GM21367 (cell line): Measurements from ENCODE around the gene GIMAP4.
"Not testable (repeated sequence)": the region's sequence is repeated elsewhere in the genome, so short reads cannot be mapped to it uniquely, and the experiment has no call there.

Experiments used
- ATAC-seq: cut with Tn5 transposase; IDR thresholded peaks from one replicate; pipeline ENCODE4 v1.9.1; 2021; ENCODE audit not compliant: unreplicated experiment

Gene GIMAP4

DNA sequence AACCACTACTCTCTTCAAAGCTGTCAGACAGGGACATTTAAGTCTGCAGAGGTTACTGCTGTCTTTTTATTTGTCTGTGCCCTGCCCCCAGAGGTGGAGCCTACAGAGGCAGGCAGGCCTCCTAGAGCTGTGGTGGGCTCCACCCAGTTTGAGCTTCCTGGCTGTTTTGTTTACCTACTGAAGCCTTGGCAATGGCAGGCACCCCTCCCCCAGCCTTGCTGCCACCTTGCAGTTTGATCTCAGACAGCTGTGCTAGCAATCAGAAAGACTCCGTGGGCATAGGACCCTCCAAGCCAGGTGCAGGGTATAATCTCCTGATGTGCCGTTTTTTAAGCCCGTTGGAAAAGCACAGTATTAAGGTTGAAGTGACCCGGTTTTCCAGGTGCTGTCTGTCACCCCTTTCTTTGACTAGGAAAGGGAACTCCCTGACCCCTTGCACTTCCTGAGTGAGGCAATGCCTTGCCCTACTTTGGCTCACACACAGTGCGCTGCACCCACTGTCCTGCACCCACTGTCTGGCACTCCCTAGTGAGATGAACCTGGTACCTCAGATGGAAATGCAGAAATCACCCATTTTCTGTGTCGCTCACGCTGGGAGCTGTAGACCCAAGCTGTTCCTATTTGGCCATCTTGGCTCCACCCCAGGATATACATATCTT, 12.9 kb downstream of the GIMAP4 start:
- ATAC-seq = not testable (repeated sequence)

DNA sequence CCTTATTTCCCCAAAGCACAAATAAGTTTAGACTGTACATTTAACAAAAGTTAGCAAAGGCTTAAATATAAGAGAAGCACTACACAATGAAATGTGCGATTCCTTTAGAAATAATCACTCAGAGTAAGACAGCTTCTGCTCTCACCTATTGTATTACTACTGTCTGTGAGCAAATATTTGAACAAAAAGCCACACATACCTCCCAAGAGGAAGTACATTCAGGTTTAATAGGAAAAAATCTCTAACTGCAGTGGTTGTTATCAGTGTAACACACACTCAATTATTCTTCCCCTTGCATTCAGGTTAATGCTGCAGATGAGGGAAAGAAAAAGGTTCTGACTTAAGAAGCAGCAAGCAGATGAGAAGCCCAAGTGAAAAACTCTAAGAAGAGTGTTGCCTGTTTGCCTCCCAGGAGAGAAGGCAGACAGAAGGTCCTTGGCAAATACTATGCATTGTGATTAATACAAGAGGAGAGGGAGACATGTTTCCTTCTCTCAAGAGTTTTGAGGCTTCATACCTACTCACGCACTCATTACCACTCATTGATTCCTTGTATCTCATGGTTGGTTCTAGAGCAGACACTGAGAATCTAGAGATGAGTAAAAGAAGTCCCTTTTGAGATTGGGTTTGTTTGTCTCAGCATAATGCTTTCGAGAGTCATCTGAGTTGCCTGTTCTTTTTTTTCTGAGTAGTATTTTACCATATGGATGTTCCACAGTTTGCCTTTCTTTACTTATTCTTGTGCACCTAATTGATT, 13.6 kb downstream of the GIMAP4 start:
- no peak for ATAC-seq

DNA sequence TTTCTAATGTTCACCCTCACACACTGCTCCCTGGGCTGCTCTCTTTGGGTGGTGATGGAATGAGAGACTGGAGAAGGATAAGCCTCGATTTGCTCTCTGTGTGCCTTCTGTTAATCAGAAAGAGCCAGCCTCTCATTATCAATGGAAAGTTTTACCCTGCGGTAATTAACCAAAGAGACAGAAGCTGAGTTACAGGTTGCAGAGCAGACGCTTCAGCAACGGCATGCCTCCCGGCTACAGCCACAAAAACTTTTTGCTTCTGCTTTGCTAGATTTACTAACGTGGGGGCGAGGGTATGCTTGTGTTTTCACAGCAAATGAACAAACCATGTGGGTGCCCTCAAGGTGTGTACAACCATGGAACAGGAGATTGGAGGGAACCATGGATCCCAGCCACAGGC, 18.0 kb downstream of the GIMAP4 start:
- ATAC-seq = no peak

DNA sequence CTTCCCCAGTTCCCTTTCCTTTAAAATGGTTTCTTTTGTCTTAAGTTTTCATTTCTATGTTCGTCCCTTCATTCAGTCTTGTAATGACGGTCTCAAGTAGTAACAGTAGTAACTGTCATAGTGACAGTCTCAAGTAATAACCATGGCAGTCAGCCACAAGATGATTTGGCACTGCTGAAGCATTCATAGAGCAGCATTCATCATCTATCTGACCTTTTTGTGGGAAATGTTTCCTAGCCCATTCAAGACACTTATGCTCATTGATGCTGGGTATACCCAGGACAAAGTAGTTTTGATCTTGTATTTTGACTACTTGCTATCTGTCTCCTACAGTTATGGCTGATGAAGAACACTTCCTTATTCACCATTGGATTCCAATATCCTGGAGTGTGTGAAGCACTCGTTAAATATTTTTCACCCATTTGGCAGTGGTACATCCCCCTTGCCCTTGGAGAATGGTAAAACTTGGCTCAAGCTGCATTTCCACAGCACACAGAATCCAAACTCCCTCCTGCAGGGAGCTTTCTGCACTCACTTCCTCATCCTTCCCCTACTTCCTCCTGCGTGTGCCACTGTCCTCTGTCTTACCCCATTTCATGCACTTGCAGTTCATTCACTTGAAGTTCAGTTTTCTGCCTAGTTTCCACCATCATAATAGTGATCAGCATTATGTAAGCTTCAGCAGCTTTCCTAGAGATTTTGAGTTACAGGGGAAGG, 19.0 kb downstream of the GIMAP4 start:
- no peak for ATAC-seq

DNA sequence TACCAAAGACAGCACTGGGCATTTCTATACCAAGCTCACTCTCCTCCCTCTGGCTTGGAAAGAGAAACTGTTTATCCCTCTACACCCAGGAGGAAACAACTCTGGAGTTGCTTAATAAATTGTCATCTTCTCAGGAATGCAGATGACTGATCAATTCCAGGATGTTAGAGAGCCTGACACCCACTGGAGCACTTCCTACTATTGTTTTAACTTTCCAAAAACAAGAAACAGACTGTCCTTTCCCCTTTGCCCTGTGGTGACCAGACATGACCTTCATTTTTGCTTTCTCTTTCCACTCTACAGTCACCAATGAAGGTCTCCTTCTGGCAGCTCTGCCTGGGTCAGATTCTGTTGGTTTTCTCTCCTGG, 19.6 kb downstream of the GIMAP4 start:
- ATAC-seq = no peak

DNA sequence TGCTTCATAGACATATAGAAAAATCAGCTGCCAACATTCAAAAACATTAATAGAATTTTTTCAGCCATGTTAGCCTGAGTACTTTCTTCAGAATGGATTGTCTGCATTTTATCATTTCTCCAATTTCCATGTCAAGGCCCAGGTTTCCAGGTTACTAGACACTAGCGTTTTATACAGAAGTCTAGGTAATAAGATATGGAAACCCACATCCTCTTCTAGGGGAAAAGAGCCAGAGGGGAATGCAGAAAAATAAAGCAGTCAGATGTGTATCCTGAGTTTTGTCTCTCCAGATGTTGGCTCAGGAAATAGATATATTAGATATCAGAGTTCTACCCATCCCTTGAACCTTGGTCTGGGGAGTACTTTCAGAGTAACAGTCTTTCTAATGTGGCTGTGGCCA, 20.4 kb downstream of the GIMAP4 start:
- ATAC-seq = no peak

DNA sequence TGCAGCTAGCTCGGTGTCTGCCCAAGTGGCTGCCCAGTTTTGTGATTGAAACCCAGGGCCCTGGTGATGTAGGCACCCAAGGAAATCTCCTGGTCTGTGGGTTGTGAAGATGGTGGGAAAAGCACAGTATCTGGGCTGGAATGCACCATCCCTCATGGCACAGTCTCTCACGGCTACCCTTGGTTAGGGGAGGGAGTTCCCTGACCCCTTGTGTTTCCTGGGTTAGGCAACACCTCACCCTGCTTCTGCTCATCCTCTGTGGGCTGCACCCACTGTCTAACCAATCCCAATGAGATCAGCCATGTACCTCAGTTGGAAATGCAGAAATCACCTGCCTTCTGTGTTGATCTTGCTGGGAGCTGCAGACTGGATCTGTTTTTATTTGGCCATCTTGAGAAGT, 27.6 kb downstream of the GIMAP4 start:
- no peak for ATAC-seq

DNA sequence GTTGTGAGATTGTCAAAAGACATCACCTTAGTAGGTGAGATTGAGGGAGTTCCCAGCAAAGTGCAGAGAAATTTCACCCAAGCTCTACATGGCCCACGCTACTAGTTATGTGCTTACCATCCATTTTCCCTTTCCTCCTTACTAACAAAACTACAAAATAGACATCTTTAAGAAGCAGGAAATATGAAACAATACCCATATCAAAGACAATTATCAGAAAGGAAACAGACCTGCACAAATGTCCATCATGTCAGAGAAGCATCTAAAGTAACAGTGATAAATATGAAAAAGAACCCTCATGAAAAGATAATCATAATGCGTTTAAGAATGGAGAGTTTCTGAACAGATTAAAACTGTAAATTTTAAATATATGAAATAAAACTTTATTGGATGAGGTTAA, 28.2 kb downstream of the GIMAP4 start:
- no peak for ATAC-seq

DNA sequence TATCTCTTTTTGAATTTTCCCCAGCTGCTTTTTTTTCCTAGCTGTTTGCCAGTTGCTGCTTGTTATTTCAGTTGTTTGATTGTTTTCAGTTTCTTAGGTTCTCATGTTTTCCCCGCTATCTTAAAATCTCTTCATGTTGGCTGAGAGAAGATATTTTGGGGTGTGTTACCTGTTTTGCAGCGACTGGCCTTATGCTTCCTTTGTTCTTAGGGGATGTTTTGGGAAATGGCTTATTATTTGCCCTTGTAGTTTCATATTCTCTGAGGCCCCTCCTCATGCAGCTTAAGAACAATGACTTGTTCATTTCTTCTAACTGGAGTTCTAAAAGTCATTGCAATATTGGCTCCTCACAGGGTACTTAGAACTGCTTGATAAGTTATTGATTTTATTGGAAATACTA, 36.4 kb downstream of the GIMAP4 start:
- not testable (repeated sequence) for ATAC-seq

DNA sequence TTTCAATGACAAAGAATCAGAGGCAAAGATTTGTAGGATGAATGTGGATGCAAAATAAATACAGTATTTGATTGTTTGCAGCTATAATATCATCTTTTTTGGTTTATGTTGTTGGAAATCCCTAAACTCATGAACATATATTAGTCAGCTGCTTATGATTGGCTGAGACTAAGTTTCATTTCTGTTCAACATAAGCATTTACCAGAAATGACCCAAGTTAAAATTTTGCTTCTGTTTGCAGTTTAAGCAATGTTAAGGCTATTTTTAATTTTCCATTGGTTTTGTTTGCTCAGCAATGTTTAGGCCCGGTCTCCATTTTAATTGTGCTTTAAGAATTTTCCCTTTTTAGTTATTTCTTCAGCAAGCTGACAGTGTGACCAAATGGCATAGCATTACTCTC, 43.0 kb downstream of the GIMAP4 start:
- ATAC-seq = no peak

DNA sequence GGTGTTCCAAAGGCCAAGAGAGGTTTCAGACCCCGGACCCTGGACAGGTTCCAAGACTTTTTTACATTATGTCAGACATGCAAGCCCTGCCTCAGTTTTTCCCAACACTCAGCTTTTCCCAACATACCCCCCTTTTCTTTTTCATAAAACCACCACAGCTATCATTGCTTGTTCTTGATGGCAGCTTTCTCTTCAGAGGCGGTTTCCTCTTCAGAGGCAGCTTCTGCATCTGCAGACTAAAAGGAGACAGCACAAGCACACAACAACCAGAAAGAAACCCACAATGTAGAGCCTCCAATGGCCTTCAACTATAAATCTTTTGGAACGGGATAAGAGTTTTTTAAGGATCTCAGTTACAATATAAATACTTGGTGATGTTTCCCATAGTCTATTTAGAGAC, 45.7 kb downstream of the GIMAP4 start:
- no peak for ATAC-seq

DNA sequence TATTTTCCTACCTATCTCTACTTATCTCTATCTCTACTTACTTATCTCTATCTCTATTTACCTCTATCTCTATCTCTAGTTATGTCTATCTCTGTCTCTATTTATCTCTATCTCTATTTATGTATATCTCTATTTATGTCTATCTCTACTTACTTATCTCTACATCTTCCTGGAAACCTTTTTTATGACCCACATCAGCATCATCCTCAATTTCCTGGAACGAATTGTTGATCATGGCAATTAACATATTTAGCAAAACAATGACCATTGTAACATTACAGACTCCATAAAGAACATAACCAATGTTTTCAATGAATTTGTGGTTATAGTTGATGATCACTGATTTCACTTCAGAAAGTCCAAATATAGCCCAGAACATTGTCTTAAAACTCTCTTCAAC, 46.7 kb downstream of the GIMAP4 start:
- ATAC-seq = no peak

DNA sequence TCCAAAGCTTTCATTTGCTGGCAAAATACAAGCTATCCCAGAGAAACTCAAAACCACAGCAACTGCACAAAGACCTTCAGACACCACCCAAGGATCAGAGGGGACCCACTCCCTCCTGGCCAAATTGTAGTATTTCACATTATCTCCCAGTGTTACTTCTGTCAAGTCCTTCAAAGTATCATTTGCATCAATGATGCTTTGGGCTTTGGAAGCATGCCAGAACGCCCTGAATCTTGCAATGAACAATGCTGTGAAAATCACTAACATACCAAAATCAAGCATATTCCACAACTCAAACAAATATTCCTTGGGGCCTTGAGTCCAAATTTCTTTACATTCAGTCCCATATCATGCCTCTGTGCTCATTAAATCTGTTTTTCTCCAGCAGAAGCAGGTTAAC, 47.2 kb downstream of the GIMAP4 start:
- not testable (repeated sequence) for ATAC-seq

DNA sequence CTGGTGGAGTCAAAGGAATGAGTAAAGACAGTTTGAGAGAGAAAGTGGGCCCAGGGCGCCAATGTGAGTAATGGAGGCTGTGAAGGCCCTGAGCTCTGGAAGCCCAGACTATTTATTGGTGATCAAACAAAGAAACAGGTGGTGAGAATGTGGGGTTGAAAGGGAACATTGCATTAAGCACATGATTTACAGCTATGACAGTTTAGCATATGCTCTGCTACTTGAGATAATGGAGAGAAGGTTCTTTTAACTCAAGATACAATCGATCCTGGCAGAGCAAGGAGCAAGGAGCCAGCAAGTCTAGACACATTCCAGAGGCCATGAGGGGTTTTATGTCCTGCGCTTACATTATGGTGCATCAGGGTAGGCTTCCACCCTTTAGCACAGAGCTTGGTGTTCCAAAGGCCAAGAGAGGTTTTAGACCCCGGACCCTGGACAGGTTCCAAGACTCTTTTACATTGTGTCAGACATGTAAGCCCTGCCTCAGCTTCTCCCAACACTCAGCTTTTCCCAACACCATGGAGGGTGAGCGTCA, 48.1 kb downstream of the GIMAP4 start:
- ATAC-seq = not testable (repeated sequence)

DNA sequence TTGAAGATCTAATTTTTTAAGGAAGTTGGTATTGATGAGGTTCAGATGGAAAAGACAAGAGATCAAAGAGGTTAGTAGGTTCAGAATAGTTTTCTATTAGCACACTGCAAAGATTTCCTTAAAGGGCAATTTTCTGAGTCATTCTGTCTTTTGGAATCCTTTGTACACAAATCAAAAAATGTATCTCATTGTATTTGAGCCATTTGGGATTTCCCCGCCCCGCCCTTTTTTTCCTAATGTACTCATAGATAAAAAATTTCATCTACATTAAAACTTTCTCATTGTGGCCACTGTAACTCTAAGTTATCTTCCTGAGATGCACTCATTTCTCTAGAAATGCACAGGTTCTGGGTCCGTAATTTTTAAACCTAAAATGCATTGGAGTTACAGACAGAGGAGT, 52.9 kb downstream of the GIMAP4 start:
- ATAC-seq = no peak

DNA sequence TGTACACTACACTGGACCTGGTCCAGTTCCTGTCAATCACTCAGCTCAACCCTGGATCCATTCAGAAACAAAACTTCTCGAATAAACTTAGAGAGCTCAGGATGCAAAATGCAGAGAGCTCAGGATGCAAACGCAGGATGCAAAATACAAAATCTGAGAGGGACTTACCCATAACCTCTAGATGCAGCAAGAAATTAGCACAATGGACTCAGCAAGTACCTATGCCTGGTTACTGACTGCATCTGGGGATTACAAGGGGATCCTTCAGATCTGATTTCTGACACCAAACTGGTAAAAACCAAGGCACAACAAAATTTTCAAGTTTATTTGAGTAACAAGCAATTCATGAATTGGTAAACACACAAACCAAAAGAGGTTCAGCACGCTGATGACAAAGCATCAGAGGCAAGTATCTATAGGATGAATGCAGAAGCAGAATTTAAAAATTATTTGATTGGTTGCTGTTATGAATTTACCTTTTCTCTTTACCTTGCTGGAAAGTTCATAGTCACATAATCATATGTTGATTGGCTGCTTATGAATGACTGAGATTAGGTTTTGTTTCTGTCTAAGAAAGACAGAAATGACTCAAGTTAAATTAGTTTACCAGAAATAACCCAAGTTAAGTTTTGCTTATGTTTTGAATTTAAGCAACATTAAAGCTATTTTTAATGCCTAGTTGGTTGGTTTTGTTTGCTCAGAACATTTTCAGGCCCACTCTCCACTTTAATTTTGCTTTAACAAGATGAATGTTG, 53.6 kb downstream of the GIMAP4 start:
- no peak for ATAC-seq

DNA sequence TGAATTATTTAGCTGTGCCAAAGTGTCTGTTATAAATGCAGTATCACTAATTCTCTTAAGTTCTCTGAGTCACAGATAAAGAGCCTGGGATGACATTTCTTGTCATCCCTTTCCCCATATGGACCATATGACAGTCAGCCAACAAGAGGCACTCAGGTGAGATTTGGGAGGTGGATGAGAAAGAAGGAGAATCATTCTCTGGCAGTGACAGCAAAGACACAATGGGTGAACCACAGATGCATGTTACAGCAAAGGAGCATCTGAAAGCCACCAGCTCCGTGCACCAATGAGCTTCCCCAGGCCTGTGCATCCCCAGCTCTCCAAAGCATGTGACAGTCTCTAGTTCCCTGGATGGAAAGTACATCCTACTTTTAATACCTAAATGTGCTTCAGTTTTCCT, 54.2 kb downstream of the GIMAP4 start:
- no peak for ATAC-seq
